ENCODE data around the gene EEF2. TPM values are rescaled to one million over a fixed set of nuclear protein-coding genes. Genes with fewer than 3 reads are reported as not detected.
"Not testable (repeated sequence)": the region's sequence is repeated elsewhere in the genome, so short reads cannot be mapped to it uniquely, and the experiment has no call there.

EEF2 gene
- total RNA-seq, 1 experiment from 2014 or later: 3,615 TPM

- Histone ChIP-seq H3K27me3 (ENCODE audit: insufficient read depth, low read length) (no peaks in the 10 kb centered on the region), H2AK5ac (ENCODE audit: insufficient read length, low read length) (no peak overlapping the region), H3K79me1 (ENCODE audit: insufficient read depth, low read depth, low read length, poor library complexity, severe bottlenecking) (no peaks in the 10 kb centered on the region), H3K9ac (ENCODE audit: extremely low read depth, insufficient read length, low read length) (no peak overlapping the region), H3K4ac (ENCODE audit: low read depth, low read length) (no peak overlapping the region), H4K91ac (ENCODE audit: insufficient read length, low read depth, low read length) (no peak overlapping the region), H3K79me2 (ENCODE audit: insufficient read depth, low read length) (no peaks in the 10 kb centered on the region), H3K14ac (ENCODE audit: insufficient read depth, low read length) (no peak overlapping the region), H2AFZ (ENCODE audit: low read length) (no peak overlapping the region), H3K23ac (ENCODE audit: insufficient read length, low read depth, low read length) (no peak overlapping the region), H4K5ac (ENCODE audit: insufficient read length, low read depth, low read length) (no peak overlapping the region), H3K4me2 (ENCODE audit: insufficient read depth, insufficient read length, low read length) (no peak overlapping the region), H3K23me2 (ENCODE audit: insufficient read length, low read depth, low read length, poor library complexity, severe bottlenecking) (no peaks in the 10 kb centered on the region), H2BK5ac (ENCODE audit: insufficient read length, low read length) (no peak overlapping the region), H2BK15ac (ENCODE audit: low read depth, low read length) (no peak overlapping the region), H2BK120ac (ENCODE audit: low read depth, low read length, poor library complexity, severe bottlenecking) (no peak overlapping the region), H3T11ph (ENCODE audit: low read length) (no peak overlapping the region), H2BK20ac (ENCODE audit: low read depth, low read length, poor library complexity, severe bottlenecking) (no peak overlapping the region), H4K20me1 (ENCODE audit: control insufficient read depth, insufficient read depth, insufficient read length) (no peaks in the 10 kb centered on the region), H3K9me3 (ENCODE audit: control insufficient read depth, low read depth, low read length) (no peaks in the 10 kb centered on the region), H4K8ac (replicated peaks; ENCODE audit: insufficient read length, low read depth, low read length) (no peak overlapping the region), H2BK12ac (ENCODE audit: insufficient read length, low read depth, low read length) (no peak overlapping the region), H3K27ac (ENCODE audit: insufficient read length, low read depth, low read length) (no peak overlapping the region), H3K56ac (ENCODE audit: insufficient read length, low read depth, low read length) (no peak overlapping the region), H3K18ac (ENCODE audit: insufficient read length, low read depth, low read length) (no peak overlapping the region), H3K4me1 (ENCODE audit: insufficient read depth, low read length) (no peaks in the 10 kb centered on the region)
- H3K27ac Mint-ChIP-seq: 0 out of 7 replicates have a peak overlapping the region, but pooled peaks of 1 of the 3 experiments have one; percentile 22
- no peaks in the 10 kb centered on the region for H3K4me1 Mint-ChIP-seq
- H3K4me3 Mint-ChIP-seq: peak overlapping the region in 1 of 2 experiments; percentile 64; a peak in 1 of 5 replicates
- H3K27me3 Mint-ChIP-seq (ENCODE audit: low read depth): no peaks in the 10 kb centered on the region
- no peak for TF ChIP-seq CTCF (conservative IDR thresholded peaks at IDR 0.05)
- peaks cover 6 to 37% (median 24%) of the 10 kb centered on the region in 3 experiments; a peak in 6 of 7 replicates for H3K36me3 Mint-ChIP-seq (ENCODE audit: insufficient read depth in 1 of 3, low read depth in 3 of 3)
- H3K9me3 Mint-ChIP-seq: no peaks in the 10 kb centered on the region; a peak in 1 of 5 replicates
- no peak for DNase-seq
- WGBS (ENCODE audit: extremely low coverage, insufficient read length, low lambda C conversion rate): no CpG with 5 or more reads among the region's 8 CpGs
Observed at GRCh38 chr19:3942790-3943409, 42.4 kb downstream of the EEF2 start.

GRCh38 chr19:3938300-3938950 lies 46.8 kb downstream of the EEF2 start:
- not testable (repeated sequence) for H3K23ac ChIP-seq (ENCODE audit: insufficient read length, low read depth, low read length); H2BK12ac ChIP-seq (ENCODE audit: insufficient read length, low read depth, low read length); H4K20me1 ChIP-seq (ENCODE audit: control insufficient read depth, insufficient read depth, insufficient read length); H3K9me3 ChIP-seq (ENCODE audit: control insufficient read depth, low read depth, low read length); H3K4me2 ChIP-seq (ENCODE audit: insufficient read depth, insufficient read length, low read length); DNase-seq; H2BK15ac ChIP-seq (ENCODE audit: low read depth, low read length); H3T11ph ChIP-seq (ENCODE audit: low read length); H3K4me1 ChIP-seq (ENCODE audit: insufficient read depth, low read length); H3K14ac ChIP-seq (ENCODE audit: insufficient read depth, low read length); H4K5ac ChIP-seq (ENCODE audit: insufficient read length, low read depth, low read length); H2BK20ac ChIP-seq (ENCODE audit: low read depth, low read length, poor library complexity, severe bottlenecking); H3K4me3 Mint-ChIP-seq; H4K8ac ChIP-seq (replicated peaks; ENCODE audit: insufficient read length, low read depth, low read length); H2AK5ac ChIP-seq (ENCODE audit: insufficient read length, low read length); H3K56ac ChIP-seq (ENCODE audit: insufficient read length, low read depth, low read length); H3K79me2 ChIP-seq (ENCODE audit: insufficient read depth, low read length); H2BK5ac ChIP-seq (ENCODE audit: insufficient read length, low read length); H3K27ac ChIP-seq (ENCODE audit: insufficient read length, low read depth, low read length); H3K23me2 ChIP-seq (ENCODE audit: insufficient read length, low read depth, low read length, poor library complexity, severe bottlenecking); H3K4ac ChIP-seq (ENCODE audit: low read depth, low read length); H4K91ac ChIP-seq (ENCODE audit: insufficient read length, low read depth, low read length); H3K18ac ChIP-seq (ENCODE audit: insufficient read length, low read depth, low read length); H3K27me3 ChIP-seq (ENCODE audit: insufficient read depth, low read length); H3K9ac ChIP-seq (ENCODE audit: extremely low read depth, insufficient read length, low read length); H3K79me1 ChIP-seq (ENCODE audit: insufficient read depth, low read depth, low read length, poor library complexity, severe bottlenecking); H2AFZ ChIP-seq (ENCODE audit: low read length); H3K27me3 Mint-ChIP-seq (ENCODE audit: low read depth); H3K4me1 Mint-ChIP-seq; H3K9me3 Mint-ChIP-seq; H2BK120ac ChIP-seq (ENCODE audit: low read depth, low read length, poor library complexity, severe bottlenecking)
- Mint-ChIP-seq H3K36me3 (ENCODE audit: insufficient read depth in 1 of 3, low read depth in 3 of 3) (peaks cover 4 to 30% (median 17%) of the 10 kb centered on the region in 3 experiments; a peak in 6 of 7 replicates), H3K27ac (peak overlapping the region in 1 of 3 experiments; percentile 48; a peak in 1 of 7 replicates)
- WGBS (ENCODE audit: extremely low coverage, insufficient read length, low lambda C conversion rate): no CpG with 5 or more reads among the region's 22 CpGs

Measured in H9 (cell line).